K562 (cell line): ENCODE measurements around the gene CLEC12A. TPM values are rescaled to one million over a fixed set of nuclear protein-coding genes. Genes with fewer than 3 reads are reported as not detected.

Experiments used
- ATAC-seq: fragments of 200-7000 bp; cut with Tn5 transposase; 3 replicates; pipeline ENCODE4 v1.9.1; 2020; ENCODE audit warnings: moderate library complexity
- BruUV-seq: library from RNA; stranded (reverse); fragments of 400-500 nt; replicated peaks from 2 replicates; lab custom pipeline; 2021; lab: Mats Ljungman, UMichigan
- CTCF ChIA-PET: fragments of 300-600 bp; formaldehyde crosslinking; extraction: SDS; loops from one replicate; lab custom pipeline; 2021; ENCODE audit warnings: low intra/inter-chr PET ratio; lab: Yijun Ruan, JAX
- POLR2A ChIA-PET: fragments of 300-600, 350-650 bp; sonication (Branson Sonifier 250); formaldehyde crosslinking; extraction: SDS; loops from one replicate; lab custom pipeline; 2021; ENCODE audit warnings: antibody characterized with exemption, inconsistent platforms; lab: Yijun Ruan, JAX
- DNase-seq, 4 experiments: peaks; one replicate each; pipeline versions ENCODE4 v3.0.0 to v3.0.0-alpha.2; 2011 to 2018; ENCODE audit warnings: low spot score in 3 of 4, mixed read lengths in 3 of 4; ENCODE audit errors: extremely low read depth in 1 of 4
- FAIRE-seq: peaks from 2 replicates; lab custom pipeline; 2011; peaks lifted over from hg19 to GRCh38; lab: Jason Lieb, UNC
- H2AFZ ChIP-seq: 2 replicates; pipeline ENCODE4 v1.6.0; 2011; ENCODE audit warnings: low read depth, low read length, control low read depth, inconsistent platforms
- H3K27ac ChIP-seq: fragments of 200-600 bp; 3 replicates; pipeline ENCODE4 v1.8.0; 2011; ENCODE audit warnings: low read depth, mild to moderate bottlenecking, control low read depth, inconsistent platforms, low read length, moderate library complexity, mixed read lengths; ENCODE audit errors: extremely low read depth
- H3K27me3 ChIP-seq, 2 experiments: fragments of 300-600 bp in 1 of 2; 2 replicates in 1 of 2; 3 replicates in 1 of 2; pipeline versions ENCODE4 v1.6.0 to v1.8.0; 2011; ENCODE audit warnings: inconsistent platforms in 2 of 2, low read length in 2 of 2, mild to moderate bottlenecking in 1 of 2, mixed read lengths in 1 of 2, moderate library complexity in 1 of 2; ENCODE audit not compliant: control insufficient read depth in 2 of 2, insufficient read depth in 2 of 2
- H3K36me3 ChIP-seq: fragments of 300-600 bp; 3 replicates; pipeline ENCODE4 v1.8.0; 2011; ENCODE audit warnings: mild to moderate bottlenecking, low read length, inconsistent platforms; ENCODE audit not compliant: control insufficient read depth, insufficient read depth
- H3K4me1 ChIP-seq, 2 experiments: fragments of 200-600 bp in 1 of 2; replicated peaks in 1 of 2; 2 replicates in 1 of 2; 3 replicates in 1 of 2; pipeline versions ENCODE4 v1.5.1 to v1.8.0; 2011; ENCODE audit warnings: inconsistent platforms in 2 of 2, low read length in 2 of 2, mild to moderate bottlenecking in 1 of 2, mixed read lengths in 1 of 2, moderate library complexity in 1 of 2; ENCODE audit not compliant: control insufficient read depth in 2 of 2, insufficient read depth in 2 of 2
- H3K4me2 ChIP-seq: 2 replicates; pipeline ENCODE4 v1.6.1; 2011; ENCODE audit warnings: low read length, control low read depth, inconsistent platforms, mixed read lengths; ENCODE audit not compliant: insufficient read depth
- H3K4me3 ChIP-seq: fragments of 200-600 bp; sonication (generic), shearing (Covaris generic); 2 replicates; pipeline ENCODE4 v1.5.1; 2016; ENCODE audit warnings: control low read depth, inconsistent platforms
- H3K79me2 ChIP-seq: fragments of 200-600 bp; 3 replicates; pipeline ENCODE4 v1.8.0; 2011; ENCODE audit warnings: low read length, inconsistent platforms; ENCODE audit not compliant: control insufficient read depth, insufficient read depth
- H3K9ac ChIP-seq, 2 experiments: 2 replicates each; pipeline versions ENCODE4 v1.6.0 to v1.6.1; 2011; ENCODE audit warnings: low read depth in 2 of 2, low read length in 2 of 2, control low read depth in 1 of 2, inconsistent platforms in 1 of 2, mild to moderate bottlenecking in 1 of 2, mixed read lengths in 1 of 2; ENCODE audit not compliant: insufficient read depth in 1 of 2
- H3K9me1 ChIP-seq: one replicate; pipeline ENCODE4 v1.6.0; 2011; ENCODE audit warnings: inconsistent platforms, mild to moderate bottlenecking, low read length, moderate library complexity; ENCODE audit not compliant: control insufficient read depth, insufficient read depth
- H3K9me3 ChIP-seq: replicated peaks from 2 replicates; pipeline ENCODE4 v1.5.1; 2011; ENCODE audit warnings: low read depth, low read length, inconsistent platforms; ENCODE audit not compliant: control insufficient read depth, insufficient read depth
- H4K20me1 ChIP-seq: replicated peaks from 2 replicates; pipeline ENCODE4 v1.6.1; 2011; ENCODE audit warnings: low read length, inconsistent platforms, mixed read lengths; ENCODE audit not compliant: control insufficient read depth, insufficient read depth
- CC2D1A ChIP-seq: fragments of 450-650 bp; IDR thresholded peaks from 2 replicates; pipeline ENCODE4 v1.6.1; 2017; ENCODE audit warnings: mild to moderate bottlenecking
- E2F5 ChIP-seq: sonication (generic); formaldehyde crosslinking; IDR thresholded peaks from 2 replicates; pipeline ENCODE4 v1.8.0; 2022; ENCODE audit warnings: mild to moderate bottlenecking, missing genetic modification reagents
- GABPA ChIP-seq: fragments of 200-800 bp; sonication (Bioruptor generic); conservative IDR thresholded peaks from 2 replicates; pipeline ENCODE4 v1.6.1; 2016; ENCODE audit warnings: low read depth, missing genetic modification characterization, missing compliant biosample characterization
- GATAD2A ChIP-seq: fragments of 450-650 bp; IDR thresholded peaks from 2 replicates; pipeline ENCODE4 v1.6.1; 2017
- HNRNPK ChIP-seq: fragments of 200-400 bp; formaldehyde crosslinking; IDR thresholded peaks from one replicate; pipeline ENCODE4 v1.6.1; 2018; ENCODE audit warnings: mild to moderate bottlenecking, low read depth, low read length; ENCODE audit not compliant: poor library complexity, severe bottlenecking
- KLF10 ChIP-seq: fragments of 250-450 bp; sonication (Bioruptor Pico); IDR thresholded peaks from 2 replicates; pipeline ENCODE4 v1.6.1; 2021; ENCODE audit warnings: matching md5 sums
- MAX ChIP-seq: sonication (generic); formaldehyde crosslinking; IDR thresholded peaks from 2 replicates; pipeline ENCODE4 v1.9.0; 2022; ENCODE audit warnings: mild to moderate bottlenecking, missing genetic modification reagents
- NCOA1 ChIP-seq: fragments of 450-650 bp; IDR thresholded peaks from 2 replicates; pipeline ENCODE4 v1.6.1; 2016; ENCODE audit warnings: low read depth
- NFIC ChIP-seq: fragments of 450-650 bp; IDR thresholded peaks from 2 replicates; pipeline ENCODE4 v1.6.1; 2017; ENCODE audit warnings: mild to moderate bottlenecking, inconsistent platforms
- SMAD1 ChIP-seq: fragments of 150-350 bp; IDR thresholded peaks from 2 replicates; pipeline ENCODE4 v1.6.1; 2014; ENCODE audit warnings: low read length, low read depth; ENCODE audit not compliant: partially characterized antibody
- SNAPC5 ChIP-seq: fragments of 250-450 bp; sonication (Bioruptor Pico); IDR thresholded peaks from 2 replicates; pipeline ENCODE4 v1.8.0; 2021; ENCODE audit warnings: moderate library complexity, mild to moderate bottlenecking, inconsistent platforms
- SNRNP70 ChIP-seq: fragments of 200-400 bp; formaldehyde crosslinking; optimal IDR thresholded peaks from 2 replicates; pipeline ENCODE3; 2017; ENCODE audit warnings: low read depth, low read length
- TEAD4 ChIP-seq, 2 experiments: sonication (generic) in 1 of 2; formaldehyde crosslinking in 1 of 2; IDR thresholded peaks; 2 replicates each; pipeline versions ENCODE4 v1.6.1 to v1.8.0; 2012 to 2022; ENCODE audit warnings: borderline replicate concordance in 1 of 2, inconsistent platforms in 1 of 2, low read length in 1 of 2, mild to moderate bottlenecking in 1 of 2, missing genetic modification reagents in 1 of 2
- TOE1 ChIP-seq, 2 experiments: fragments of 450-650 bp in 1 of 2; sonication (generic) in 1 of 2; formaldehyde crosslinking in 1 of 2; IDR thresholded peaks; 2 replicates each; pipeline versions ENCODE4 v1.7.1 to v1.8.0; 2016 to 2022; ENCODE audit warnings: borderline replicate concordance in 2 of 2, mild to moderate bottlenecking in 2 of 2, antibody characterized with exemption in 1 of 2, inconsistent platforms in 1 of 2, low read depth in 1 of 2, missing genetic modification reagents in 1 of 2, moderate library complexity in 1 of 2
- ZHX1 ChIP-seq: fragments of 150-350 bp; conservative IDR thresholded peaks from 2 replicates; pipeline ENCODE4 v1.6.1; 2014; ENCODE audit warnings: low read length
- ZNF23 ChIP-seq: fragments of 250-450 bp; sonication (Bioruptor Pico); IDR thresholded peaks from 2 replicates; pipeline ENCODE4 v1.4.0; 2020; ENCODE audit warnings: mild to moderate bottlenecking
- ZNF253 ChIP-seq: fragments of 250-450 bp; sonication (Bioruptor Pico); conservative IDR thresholded peaks from 2 replicates; pipeline ENCODE4 v1.6.1; 2021; ENCODE audit warnings: mild to moderate bottlenecking
- ZNF311 ChIP-seq: fragments of 250-450 bp; sonication (Bioruptor Pico); IDR thresholded peaks from 2 replicates; pipeline ENCODE4 v1.4.0; 2020; ENCODE audit warnings: mild to moderate bottlenecking, moderate library complexity
- WGBS: fragments of 100-300 bp; shearing (Covaris generic); methylation state at CpG from one replicate; pipeline ENCODE4 v1.1.6; 2016; ENCODE audit warnings: low coverage, mixed read lengths; ENCODE audit not compliant: insufficient coverage; ENCODE audit errors: missing lambda C conversion rate; 5-methylcytosine and 5-hydroxymethylcytosine counted together
- in situ Hi-C: fragments of 300-500 bp; cut with MboI; formaldehyde crosslinking; loops from 4 replicates; pipeline ENCODE4 v1.15.0; 2018; ENCODE audit warnings: inconsistent platforms, mixed read lengths
- intact Hi-C: fragments of 100-400 bp; cut with micrococcal nuclease; formaldehyde crosslinking; loops from 2 replicates; pipeline ENCODE4 v1.14.2; 2022
- polyA plus RNA-seq, 8 experiments: library from polyadenylated mRNA; depleted of rRNA in 4 of 8; stranded (reverse) in 5 of 8; unstranded in 3 of 8; fragments of >200 nt; fragmentation: Nextera tagmentation in 2 of 8; fragmentation: Illumina TruSeq in 1 of 8; extraction: Ambion mirVana in 2 of 8; extraction: Trizol in 1 of 8; gene quantifications; 2 replicates each; pipeline versions ENCODE4 v1.2.1 to v1.2.3, GENCODE V29; 2011 to 2014; ENCODE audit warnings: inconsistent platforms in 1 of 8, missing spikeins in 1 of 8
- total RNA-seq, 7 experiments: library from RNA; depleted of rRNA in 6 of 7; stranded (reverse); fragments of >200 nt in 6 of 7; fragmentation: Illumina TruSeq in 2 of 7; extraction: Trizol in 2 of 7; gene quantifications; 2 replicates each; pipeline versions ENCODE4 v1.2.1 to v1.2.3, GENCODE V29; 2011 to 2021; ENCODE audit warnings: low replicate concordance in 1 of 7

Gene CLEC12A
- total and polyA plus RNA-seq, 9 of the 15 experiments (the other 6 are each of a cell fraction or from before 2014, with no cell fraction given) = not detected

- TF ChIP-seq SMAD1 = no peak
- TF ChIP-seq E2F5 (CRISPR knock-in tag) = no peak
- TF ChIP-seq GATAD2A = no peak
- TF ChIP-seq MAX = no peak
- TF ChIP-seq NCOA1 = no peak
- TF ChIP-seq NFIC = no peak
- no peak for TF ChIP-seq ZNF311
- no peak for TF ChIP-seq SNRNP70
- no peak for TF ChIP-seq SNAPC5
- TF ChIP-seq TEAD4 (IDR thresholded peaks at IDR 0.05; ENCODE audit: low read length) = no peak
- no peak for TF ChIP-seq TEAD4 (CRISPR knock-in tag; IDR thresholded peaks at IDR 0.05; ENCODE audit: borderline replicate concordance)
- no peak for TF ChIP-seq KLF10 (CRISPR knock-in tag)
- no peak for TF ChIP-seq HNRNPK
- no peak for TF ChIP-seq ZNF253 (CRISPR knock-in tag)
- no peak for TF ChIP-seq GABPA (tag)
- TF ChIP-seq ZNF23 = no peak
- no peak for TF ChIP-seq CC2D1A
- TF ChIP-seq TOE1 (IDR thresholded peaks at IDR 0.05; ENCODE audit: borderline replicate concordance) = no peak
- TF ChIP-seq TOE1 (CRISPR knock-in tag; IDR thresholded peaks at IDR 0.05; ENCODE audit: borderline replicate concordance, low read depth) = no peak
- TF ChIP-seq ZHX1 = no peak
Observed at GRCh38 chr12:9922429-9922828, 48.8 kb upstream of the CLEC12A start.

More at GRCh38 chr12:9922429-9922828, 48.8 kb upstream of the CLEC12A start:
- FAIRE-seq (no peak), ATAC-seq (no peak), DNase-seq (no peak)
- Histone ChIP-seq H3K27ac (no peak overlapping the region), H3K4me1 (no peaks in the 10 kb centered on the region), H3K9ac (no peak overlapping the region), H3K4me2 (no peak overlapping the region), H3K9me1 (no peaks in the 10 kb centered on the region), H3K4me3 (no peak overlapping the region), H3K79me2 (no peaks in the 10 kb centered on the region), H2AFZ (no peak overlapping the region), H3K9me3 (no peaks in the 10 kb centered on the region), H4K20me1 (no peaks in the 10 kb centered on the region), H3K27me3 (no peaks in the 10 kb centered on the region), H3K36me3 (no peaks in the 10 kb centered on the region)
- CTCF ChIA-PET = no interaction called here
- in situ Hi-C loops (loop anchor here (10.0 kb wide), 1 partner anchor 178 kb away; no protein-coding TSS in a partner anchor), intact Hi-C loops (no loop called here)
- WGBS = 25% methylated on average over 1 of the region's 1 CpG
- no TSS peak for BruUV-seq
- POLR2A ChIA-PET = no interaction called here
